ENCODE measurements around the gene R3HCC1L. TPM values are rescaled to one million over a fixed set of nuclear protein-coding genes. Genes with fewer than 3 reads are reported as not detected.
A peak's percentile ranks its signal among the peaks of the same experiment; 100 is the strongest.
"Not testable (repeated sequence)": the region's sequence is repeated elsewhere in the genome, so short reads cannot be mapped to it uniquely, and the experiment has no call there.

Gene R3HCC1L
- polyA plus RNA-seq, 6 donors from 2014 or later, result 7.5 to 21.6 (median 14.0) TPM

DNA sequence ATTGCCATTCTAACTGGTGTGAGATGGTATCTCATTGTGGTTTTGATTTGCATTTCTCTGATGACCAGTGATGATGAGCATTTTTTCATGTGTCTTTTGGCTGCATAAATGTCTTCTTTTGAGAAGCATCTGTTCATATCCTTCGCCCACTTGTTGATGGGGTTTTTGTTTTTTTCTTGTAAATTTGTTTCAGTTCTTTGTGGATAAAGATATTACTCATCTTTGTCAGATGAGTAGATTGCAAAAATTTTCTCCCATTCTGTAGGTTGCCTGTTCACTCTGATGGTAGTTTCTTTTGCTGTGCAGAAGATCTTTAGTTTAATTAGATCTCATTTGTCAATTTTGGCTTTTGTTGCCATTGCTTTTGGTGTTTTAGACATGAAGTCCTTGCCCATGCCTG lies 93.8 kb downstream of the R3HCC1L start:
- not testable (repeated sequence) for H3K27me3 Mint-ChIP-seq; H3K27ac Mint-ChIP-seq; DNase-seq; H3K4me3 Mint-ChIP-seq; ATAC-seq (ENCODE audit: low read depth in 2 of 2); H3K9me3 Mint-ChIP-seq
- Mint-ChIP-seq H3K4me1 (peaks cover 20 to 28% (median 27%) of the 10 kb centered on the region in 3 donors), H3K36me3 (peaks cover 12 to 13% of the 10 kb centered on the region in 2 donors)

DNA sequence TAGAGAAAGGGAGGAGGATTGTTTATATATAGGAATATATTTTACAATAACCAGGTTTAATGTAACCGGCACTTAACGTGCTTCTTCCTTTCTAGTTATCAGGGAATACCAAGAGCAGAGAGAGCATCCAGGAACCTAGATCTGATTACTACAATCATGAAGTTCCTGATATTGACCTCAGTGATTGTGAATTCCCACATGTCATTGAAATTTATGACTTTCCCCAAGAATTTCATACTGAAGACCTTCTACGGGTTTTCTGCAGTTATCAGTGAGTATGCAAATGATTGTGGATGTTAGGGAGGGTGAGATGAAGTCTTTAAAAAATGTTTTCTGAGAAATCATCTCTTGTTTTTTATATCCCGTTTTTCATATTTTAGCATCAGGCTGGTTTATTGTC lies 97.0 kb downstream of the R3HCC1L start:
- peaks cover 8 to 13% (median 12%) of the 10 kb centered on the region in 3 donors for H3K4me1 Mint-ChIP-seq
- peaks cover 0 to 10% (median 0%) of the 10 kb centered on the region in 7 donors for H3K9me3 Mint-ChIP-seq
- peaks cover 20 to 21% of the 10 kb centered on the region in 2 donors for H3K36me3 Mint-ChIP-seq
- DNase-seq, result no peak
- no peak overlapping the region for H3K27ac Mint-ChIP-seq
- H3K4me3 Mint-ChIP-seq, result no peak overlapping the region
- H3K27me3 Mint-ChIP-seq, result no peaks in the 10 kb centered on the region
- no peak for ATAC-seq (ENCODE audit: low read depth in 2 of 2)

GRCh38 chr10:98235846-98236245 lies 101.4 kb downstream of the R3HCC1L start:
- H3K4me3 Mint-ChIP-seq, result no peak overlapping the region
- ATAC-seq (ENCODE audit: low read depth in 2 of 2), result no peak
- H3K9me3 Mint-ChIP-seq, result no peaks in the 10 kb centered on the region
- DNase-seq, result no peak
- no peaks in the 10 kb centered on the region for H3K27me3 Mint-ChIP-seq
- H3K4me1 Mint-ChIP-seq, result peaks cover 0 to 4% (median 3%) of the 10 kb centered on the region in 3 donors
- H3K36me3 Mint-ChIP-seq, result peaks cover 14 to 27% of the 10 kb centered on the region in 2 donors
- peak overlapping the region in 1 of 6 donors; percentile 14 for H3K27ac Mint-ChIP-seq

- H3K27me3 Mint-ChIP-seq, result no peaks in the 10 kb centered on the region
- no peak overlapping the region for H3K4me3 Mint-ChIP-seq
- peaks cover 0 to 4% (median 3%) of the 10 kb centered on the region in 3 donors for H3K4me1 Mint-ChIP-seq
- no peaks in the 10 kb centered on the region for H3K9me3 Mint-ChIP-seq
- DNase-seq (no peak), ATAC-seq (ENCODE audit: low read depth in 2 of 2) (no peak)
- peaks cover 14 to 26% of the 10 kb centered on the region in 2 donors for H3K36me3 Mint-ChIP-seq
- H3K27ac Mint-ChIP-seq, result no peak overlapping the region
These were observed 102.4 kb downstream of the R3HCC1L start for GRCh38 chr10:98236862-98237261.

DNA sequence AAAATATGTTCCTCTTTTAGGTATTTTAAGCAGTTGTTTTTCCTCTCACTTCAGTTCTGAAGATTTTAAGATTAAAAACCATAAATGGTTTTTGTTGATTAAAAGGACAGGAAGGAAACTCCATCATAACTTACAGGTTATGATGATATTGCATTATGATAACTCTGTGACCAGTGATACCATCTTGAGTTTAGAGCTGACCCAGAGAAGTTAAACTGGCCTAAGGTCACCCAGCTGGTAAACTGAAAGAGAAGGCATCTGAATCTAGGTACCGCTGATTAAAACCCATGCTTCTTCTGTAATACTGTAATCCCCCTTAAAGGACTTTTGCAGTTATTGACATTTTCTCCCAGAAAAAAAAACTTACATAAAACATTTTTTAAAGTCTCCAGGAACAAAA lies 103.9 kb downstream of the R3HCC1L start:
- no peak overlapping the region for H3K27ac Mint-ChIP-seq
- H3K4me1 Mint-ChIP-seq, result peaks cover 0 to 4% (median 0%) of the 10 kb centered on the region in 3 donors
- peak overlapping the region in 1 of 8 donors; percentile 5 for H3K4me3 Mint-ChIP-seq
- peaks cover 20 to 26% of the 10 kb centered on the region in 2 donors for H3K36me3 Mint-ChIP-seq
- ATAC-seq (ENCODE audit: low read depth in 2 of 2) (no peak), DNase-seq (no peak)
- no peaks in the 10 kb centered on the region for H3K9me3 Mint-ChIP-seq
- H3K27me3 Mint-ChIP-seq, result no peaks in the 10 kb centered on the region

DNA sequence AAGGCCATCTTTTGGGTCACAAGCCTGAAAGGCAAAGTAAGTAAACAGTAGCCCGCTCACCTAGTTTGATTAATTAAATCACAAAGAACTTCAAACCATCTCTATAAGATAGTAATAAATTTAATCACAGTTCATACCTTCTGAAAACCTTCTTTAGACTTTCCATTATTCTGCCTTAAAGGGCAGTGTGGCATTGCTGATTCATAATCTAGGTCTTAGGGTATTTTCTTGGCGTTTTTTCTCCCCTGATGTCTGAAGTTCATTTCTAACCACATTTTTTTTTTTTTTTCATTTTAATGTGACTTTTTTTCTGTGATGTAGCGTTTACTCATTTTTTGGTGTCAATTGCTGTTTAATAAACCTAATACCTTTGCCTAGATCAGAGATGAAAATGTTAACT lies 106.1 kb downstream of the R3HCC1L start:
- Mint-ChIP-seq H3K4me1 (no peaks in the 10 kb centered on the region), H3K27me3 (no peaks in the 10 kb centered on the region)

GRCh38 chr10:98242823-98243222 lies 108.4 kb downstream of the R3HCC1L start:
- H3K27ac Mint-ChIP-seq, result peak overlapping the region in 1 of 6 donors; percentile 82
- no peak overlapping the region for H3K4me3 Mint-ChIP-seq
- H3K9me3 Mint-ChIP-seq, result no peaks in the 10 kb centered on the region
- H3K36me3 Mint-ChIP-seq, result peaks cover 14 to 32% of the 10 kb centered on the region in 2 donors
- no peak for DNase-seq
- H3K27me3 Mint-ChIP-seq, result no peaks in the 10 kb centered on the region
- no peaks in the 10 kb centered on the region for H3K4me1 Mint-ChIP-seq
- no peak for ATAC-seq (ENCODE audit: low read depth in 2 of 2)

More for the DNA sequence above, 106.1 kb downstream of the R3HCC1L start:
- no peak overlapping the region for H3K4me3 Mint-ChIP-seq
- no peaks in the 10 kb centered on the region for H3K9me3 Mint-ChIP-seq
- no peak overlapping the region for H3K27ac Mint-ChIP-seq
- DNase-seq (no peak), ATAC-seq (ENCODE audit: low read depth in 2 of 2) (no peak)
- H3K36me3 Mint-ChIP-seq, result peaks cover 17 to 31% of the 10 kb centered on the region in 2 donors

DNA sequence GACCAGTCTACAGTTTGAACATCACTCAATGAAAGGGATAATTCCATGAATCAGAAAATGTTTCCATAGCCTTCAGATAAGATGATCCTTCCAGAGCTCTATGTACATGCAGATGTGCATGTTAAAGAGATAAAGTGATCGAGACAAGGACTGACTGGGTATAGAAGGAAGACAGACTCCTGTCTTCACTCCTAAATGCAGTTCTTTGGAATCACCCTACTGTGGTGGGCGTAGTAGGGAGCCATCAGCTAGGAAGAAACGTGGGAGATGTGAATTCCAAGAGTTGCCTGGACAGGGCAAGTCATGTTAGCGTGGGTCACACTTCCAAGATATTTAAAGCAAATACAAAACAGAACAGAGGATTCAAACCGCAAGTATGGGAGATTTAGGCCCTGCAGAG lies 109.7 kb downstream of the R3HCC1L start:
- no peak for DNase-seq
- Mint-ChIP-seq H3K9me3 (no peaks in the 10 kb centered on the region), H3K27me3 (no peaks in the 10 kb centered on the region), H3K27ac (peak overlapping the region in 1 of 6 donors; percentile 90), H3K4me1 (no peaks in the 10 kb centered on the region), H3K36me3 (peaks cover 16 to 38% of the 10 kb centered on the region in 2 donors), H3K4me3 (no peak overlapping the region)
- ATAC-seq (ENCODE audit: low read depth in 2 of 2), result no peak

- H3K4me1 Mint-ChIP-seq, result no peaks in the 10 kb centered on the region
- no peaks in the 10 kb centered on the region for H3K27me3 Mint-ChIP-seq
- no peak overlapping the region for H3K4me3 Mint-ChIP-seq
- no peak overlapping the region for H3K27ac Mint-ChIP-seq
- no peaks in the 10 kb centered on the region for H3K9me3 Mint-ChIP-seq
- peaks cover 17 to 41% of the 10 kb centered on the region in 2 donors for H3K36me3 Mint-ChIP-seq
- ATAC-seq (ENCODE audit: low read depth in 2 of 2) (no peak), DNase-seq (no peak)
These were observed 110.1 kb downstream of the R3HCC1L start for GRCh38 chr10:98244586-98244985.

- Mint-ChIP-seq H3K4me1 (no peaks in the 10 kb centered on the region), H3K36me3 (peaks cover 17 to 50% of the 10 kb centered on the region in 2 donors), H3K27me3 (no peaks in the 10 kb centered on the region), H3K4me3 (no peak overlapping the region), H3K27ac (peak overlapping the region in 1 of 6 donors; percentile 40), H3K9me3 (no peaks in the 10 kb centered on the region)
- ATAC-seq (ENCODE audit: low read depth in 2 of 2) (no peak), DNase-seq (no peak)
These were observed 112.7 kb downstream of the R3HCC1L start for GRCh38 chr10:98246911-98247805.

DNA sequence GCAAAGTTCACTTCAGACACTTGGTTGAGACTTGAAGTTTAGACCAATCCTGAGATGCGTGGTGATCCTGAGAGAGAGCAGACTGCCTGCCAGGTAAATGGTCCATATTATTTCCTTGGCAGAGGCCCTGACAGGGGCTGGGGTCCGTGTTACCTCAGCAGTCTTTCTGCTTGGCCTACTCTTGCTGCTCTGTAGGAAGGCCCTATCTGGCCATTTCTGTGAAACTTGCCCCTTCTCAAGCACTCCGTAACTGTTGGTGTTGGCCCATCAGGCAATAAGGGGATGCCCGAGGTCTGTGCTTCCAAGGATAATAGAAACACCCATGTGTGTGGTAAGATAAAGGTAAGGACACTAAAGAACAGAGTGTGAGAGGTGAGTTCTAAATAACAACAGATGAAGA lies 113.6 kb downstream of the R3HCC1L start:
- ATAC-seq (ENCODE audit: low read depth in 2 of 2) (no peak), DNase-seq (no peak)
- Mint-ChIP-seq H3K4me3 (no peak overlapping the region), H3K4me1 (no peaks in the 10 kb centered on the region), H3K9me3 (no peaks in the 10 kb centered on the region), H3K27ac (peak overlapping the region in 3 of 6 donors; percentile 8 to 40 (median 20)), H3K36me3 (peaks cover 17 to 44% of the 10 kb centered on the region in 2 donors), H3K27me3 (no peaks in the 10 kb centered on the region)

GRCh38 chr10:98249134-98249533 lies 114.7 kb downstream of the R3HCC1L start:
- H3K4me3 Mint-ChIP-seq, result no peak overlapping the region

GRCh38 chr10:98251399-98251798 lies 116.9 kb downstream of the R3HCC1L start:
- Mint-ChIP-seq H3K4me1 (no peaks in the 10 kb centered on the region), H3K27me3 (no peaks in the 10 kb centered on the region), H3K27ac (no peak overlapping the region), H3K4me3 (no peak overlapping the region), H3K9me3 (no peaks in the 10 kb centered on the region), H3K36me3 (peaks cover 17 to 31% of the 10 kb centered on the region in 2 donors)
- DNase-seq (no peak), ATAC-seq (ENCODE audit: low read depth in 2 of 2) (no peak)

More at GRCh38 chr10:98249134-98249533, 114.7 kb downstream of the R3HCC1L start:
- DNase-seq (no peak), ATAC-seq (ENCODE audit: low read depth in 2 of 2) (no peak)
- Mint-ChIP-seq H3K9me3 (no peaks in the 10 kb centered on the region), H3K27me3 (no peaks in the 10 kb centered on the region), H3K36me3 (peaks cover 17 to 39% of the 10 kb centered on the region in 2 donors), H3K27ac (peak overlapping the region in 2 of 6 donors; percentile 25 to 75), H3K4me1 (no peaks in the 10 kb centered on the region)

DNA sequence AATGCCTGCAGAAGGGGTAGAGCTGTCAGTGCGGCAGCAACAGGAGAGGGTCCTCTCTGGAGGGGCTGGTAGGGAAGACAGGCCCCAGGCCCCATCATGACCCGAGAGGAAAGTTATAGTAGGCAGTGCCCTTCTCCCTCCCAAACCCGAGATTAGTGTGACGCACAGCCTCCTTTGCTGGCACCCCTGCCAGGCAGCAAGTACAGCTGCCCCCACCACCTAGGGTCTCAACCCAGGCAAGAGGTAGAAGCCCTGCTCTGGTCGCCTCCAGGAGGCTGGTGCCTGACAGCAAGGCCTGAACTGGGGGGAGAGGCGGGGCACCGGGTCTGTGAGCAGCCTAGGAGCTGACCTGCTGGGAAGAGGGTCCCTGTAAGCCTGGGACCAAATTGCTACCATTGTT lies 118.0 kb downstream of the R3HCC1L start:
- H3K27ac Mint-ChIP-seq, result no peak overlapping the region
- H3K9me3 Mint-ChIP-seq, result no peaks in the 10 kb centered on the region
- peaks cover 10 to 33% of the 10 kb centered on the region in 2 donors for H3K36me3 Mint-ChIP-seq
- H3K4me1 Mint-ChIP-seq, result no peaks in the 10 kb centered on the region
- DNase-seq (no peak), ATAC-seq (ENCODE audit: low read depth in 2 of 2) (no peak)
- H3K4me3 Mint-ChIP-seq, result no peak overlapping the region
- H3K27me3 Mint-ChIP-seq, result no peaks in the 10 kb centered on the region
